GM18861 (cell line): Measurements from ENCODE around the gene SLC35D2.
A peak's percentile ranks its signal among the peaks of the same experiment; 100 is the strongest.

ENCODE experiments used
- ATAC-seq: cut with Tn5 transposase; IDR thresholded peaks from one replicate; pipeline ENCODE4 v1.9.1; 2021; ENCODE audit not compliant: unreplicated experiment

The SLC35D2 gene

DNA sequence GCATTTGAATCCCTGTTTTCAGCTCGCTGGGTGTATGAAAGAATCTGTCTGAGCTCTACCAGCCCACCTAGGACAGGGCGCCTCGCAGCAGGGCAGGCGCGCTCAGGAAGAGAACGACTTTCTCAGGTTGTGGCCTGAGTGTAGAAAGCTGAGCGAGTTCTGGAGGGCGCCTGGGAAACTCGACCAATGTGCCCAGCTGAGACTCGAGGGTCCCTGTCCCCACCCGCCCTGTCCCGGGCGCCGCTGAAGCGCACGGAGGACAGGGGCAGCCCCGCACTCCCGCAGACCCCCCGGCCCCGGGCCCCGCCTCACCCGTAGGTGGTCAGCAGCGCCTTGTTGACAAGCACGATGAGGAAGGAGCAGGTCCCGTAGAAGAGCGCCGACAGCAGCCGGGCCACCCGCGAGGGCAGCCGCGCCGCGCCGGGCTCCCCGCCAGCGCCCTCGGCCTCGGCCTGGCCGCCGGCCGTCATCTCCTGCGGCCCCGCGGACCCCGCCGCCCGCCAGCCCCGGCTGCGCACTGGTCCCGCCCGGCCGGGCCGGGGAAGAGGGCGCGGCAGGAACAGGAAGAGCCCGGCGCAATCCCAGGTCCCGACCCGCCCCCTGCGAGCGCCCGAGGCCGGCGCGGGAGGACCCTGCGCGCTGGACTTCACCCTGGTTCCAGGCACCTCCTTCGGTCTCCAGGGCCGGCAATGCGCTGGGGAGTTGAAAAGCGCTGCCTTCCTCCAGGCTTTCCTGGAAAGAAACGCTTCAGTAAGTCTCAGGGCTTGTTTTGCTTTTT is at the start of gene SLC35D2:
Gene SLC35D2 (minus strand): TSS at position 547 of the 778 bp plus-strand sequence. CDS start 77 bp downstream, at position 470.
- no peak for ATAC-seq

GRCh38 chr9:96430377-96430776 is 46.9 kb upstream of the SLC35D2 start:
- no peak for ATAC-seq

DNA sequence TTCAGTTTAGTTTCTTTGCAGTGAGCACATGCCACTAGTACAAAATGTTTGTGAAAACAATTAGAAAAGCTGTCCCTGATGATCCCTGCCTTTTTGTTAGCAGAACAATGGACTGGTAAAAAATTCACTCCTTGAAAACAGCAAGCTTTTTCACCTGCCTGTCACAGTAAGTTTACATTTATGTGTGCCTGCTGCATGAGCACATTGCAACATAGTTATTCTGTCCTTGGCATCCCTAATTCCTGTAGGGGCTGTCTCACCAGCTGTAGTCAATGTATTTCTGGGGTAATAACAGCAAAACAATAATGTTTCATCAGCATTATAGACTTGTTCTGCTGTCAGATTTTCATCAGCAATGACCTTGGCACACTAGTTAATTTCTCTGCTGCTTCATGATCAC is 46.2 kb upstream of the SLC35D2 start:
- no peak for ATAC-seq

- ATAC-seq, result no peak
These were observed 42.1 kb upstream of the SLC35D2 start for GRCh38 chr9:96425500-96426169.

DNA sequence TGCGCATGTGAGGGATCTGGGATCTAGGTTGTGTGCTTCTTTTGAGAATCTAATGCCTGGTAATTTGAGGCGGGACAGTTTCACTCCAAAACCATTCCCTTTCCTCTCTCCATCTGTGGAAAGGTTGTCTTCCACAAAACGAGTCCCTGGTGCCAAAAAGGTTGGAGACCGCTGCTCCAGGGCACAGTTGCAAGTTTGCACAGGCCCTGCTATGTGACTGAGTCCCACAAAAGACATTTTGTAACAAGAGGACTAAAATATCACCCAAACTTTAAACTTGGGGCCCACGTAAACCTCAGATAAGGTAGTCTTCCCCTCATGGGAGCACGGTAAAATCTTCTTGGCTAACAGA is 40.5 kb upstream of the SLC35D2 start:
- ATAC-seq, result no peak

GRCh38 chr9:96423322-96423984 is 39.9 kb upstream of the SLC35D2 start:
- ATAC-seq, result no peak

DNA sequence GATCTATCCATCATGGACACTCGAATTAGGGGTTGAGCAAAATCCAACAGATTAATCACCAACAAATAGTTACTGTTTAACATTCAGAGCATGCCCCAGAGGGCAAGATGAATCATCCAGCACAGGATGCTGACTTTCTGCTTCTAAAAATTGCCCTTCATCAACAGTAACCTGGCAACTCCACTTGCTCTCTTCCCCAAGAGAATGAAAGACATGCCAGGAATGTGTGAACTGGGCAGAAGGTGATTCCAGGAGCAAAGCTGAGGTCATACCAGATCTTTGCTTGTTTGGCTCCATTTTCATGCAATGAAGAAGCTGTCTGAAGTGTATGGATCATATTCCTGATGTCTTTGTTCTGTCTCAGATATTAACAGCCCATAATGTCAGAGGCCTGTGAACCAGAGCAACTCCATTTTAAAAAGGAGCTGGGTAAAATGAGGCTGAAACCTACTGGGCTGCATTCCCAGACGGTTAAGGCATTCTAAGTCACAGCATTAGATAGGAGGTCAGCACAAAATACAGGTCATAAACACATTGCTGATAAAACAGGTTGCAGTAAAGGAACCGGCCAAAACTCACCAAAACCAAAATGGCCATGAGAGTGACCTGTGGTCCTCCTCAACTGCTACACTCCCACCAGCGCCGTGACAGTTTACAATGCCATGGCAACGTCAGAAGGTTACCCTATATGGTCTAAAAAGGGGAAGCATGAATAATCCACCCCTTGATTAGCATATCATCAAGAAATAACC is 37.1 kb upstream of the SLC35D2 start:
- ATAC-seq, result peak; percentile 21

GRCh38 chr9:96419691-96419969 is 36.1 kb upstream of the SLC35D2 start:
- no peak for ATAC-seq

DNA sequence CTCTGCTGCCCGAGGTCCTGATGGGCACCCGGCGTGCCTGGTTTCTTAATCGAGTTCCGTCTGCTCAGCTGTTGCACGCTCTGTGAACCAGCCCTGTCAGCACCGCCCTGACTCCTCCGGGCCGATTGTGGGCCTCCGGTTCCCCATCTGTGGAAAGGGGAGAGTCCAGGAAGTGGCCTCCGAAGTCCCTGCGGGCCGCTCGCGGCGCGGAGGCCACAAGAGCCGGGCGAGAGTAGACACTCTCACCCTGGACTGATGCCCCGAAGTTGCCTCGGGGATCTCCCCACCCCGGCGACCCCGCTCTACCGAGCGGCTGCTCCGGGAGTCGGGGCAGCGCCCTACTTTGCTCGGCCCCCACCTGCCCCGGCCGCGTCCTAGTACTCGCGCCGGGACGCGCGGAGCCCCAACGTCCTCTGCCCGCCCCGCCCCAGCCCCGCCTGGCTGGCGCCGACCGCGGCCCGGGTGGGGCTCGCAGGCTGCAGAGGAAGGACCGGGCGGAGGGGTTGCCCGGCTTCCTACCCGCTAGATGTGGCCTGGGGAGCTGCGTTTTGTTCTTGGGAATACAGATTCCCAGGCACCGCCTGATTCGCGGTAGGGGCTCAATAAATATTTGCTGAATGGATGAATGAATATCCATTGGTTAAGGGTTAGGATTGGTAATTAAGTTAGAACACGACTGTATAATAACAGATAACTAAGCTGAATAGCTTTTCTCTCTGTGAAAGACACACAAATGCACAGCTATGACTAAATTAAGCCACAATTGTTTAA is 35.6 kb upstream of the SLC35D2 start:
- peak; percentile 25 for ATAC-seq

- peak; percentile 46 for ATAC-seq
These were observed 34.8 kb upstream of the SLC35D2 start, which contains the start of gene ZNF367 for GRCh38 chr9:96418083-96418919. Gene ZNF367, minus strand, starts transcription at chr9:96418370. Its CDS starts 338 bp downstream, at chr9:96418032.

- no peak for ATAC-seq
These were observed 34.2 kb upstream of the SLC35D2 start for GRCh38 chr9:96417661-96418082.

GRCh38 chr9:96417051-96417586 is 33.6 kb upstream of the SLC35D2 start:
- ATAC-seq, result no peak

GRCh38 chr9:96413302-96414221 is 30.1 kb upstream of the SLC35D2 start:
- ATAC-seq, result no peak

DNA sequence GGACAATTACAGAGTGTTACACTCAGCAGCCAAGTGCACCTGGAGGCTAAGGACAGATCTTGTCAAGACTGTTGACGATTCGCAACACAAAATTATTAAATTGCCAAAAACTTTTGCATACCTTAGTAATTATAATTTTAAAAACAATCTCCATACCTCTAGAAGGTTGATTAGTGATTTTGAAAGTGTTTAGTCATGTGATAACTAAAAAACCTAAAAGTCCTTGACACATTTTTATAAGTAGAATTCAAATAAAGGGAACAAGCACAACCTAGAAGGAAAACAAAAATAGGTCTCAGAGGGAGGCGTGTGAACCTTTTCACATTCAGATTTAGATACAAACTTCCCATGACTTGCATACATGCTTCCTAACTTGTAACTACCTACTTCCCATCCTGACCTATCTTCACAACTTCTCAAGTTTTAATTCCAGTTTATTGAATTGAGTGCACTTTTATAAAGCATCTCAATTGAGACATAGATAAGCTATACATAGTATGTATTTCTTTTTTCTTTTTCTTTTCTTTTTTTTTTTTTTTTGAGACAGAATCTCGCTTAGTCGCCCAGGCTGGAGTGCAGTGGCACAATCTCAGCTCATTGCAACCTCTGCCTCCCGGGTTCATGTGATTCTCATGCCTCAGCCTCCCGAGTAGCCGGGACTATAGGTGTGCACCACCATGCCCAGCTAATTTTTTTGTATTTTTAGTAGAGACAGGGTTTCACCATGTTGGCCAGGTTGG is 28.8 kb upstream of the SLC35D2 start:
- no peak for ATAC-seq

DNA sequence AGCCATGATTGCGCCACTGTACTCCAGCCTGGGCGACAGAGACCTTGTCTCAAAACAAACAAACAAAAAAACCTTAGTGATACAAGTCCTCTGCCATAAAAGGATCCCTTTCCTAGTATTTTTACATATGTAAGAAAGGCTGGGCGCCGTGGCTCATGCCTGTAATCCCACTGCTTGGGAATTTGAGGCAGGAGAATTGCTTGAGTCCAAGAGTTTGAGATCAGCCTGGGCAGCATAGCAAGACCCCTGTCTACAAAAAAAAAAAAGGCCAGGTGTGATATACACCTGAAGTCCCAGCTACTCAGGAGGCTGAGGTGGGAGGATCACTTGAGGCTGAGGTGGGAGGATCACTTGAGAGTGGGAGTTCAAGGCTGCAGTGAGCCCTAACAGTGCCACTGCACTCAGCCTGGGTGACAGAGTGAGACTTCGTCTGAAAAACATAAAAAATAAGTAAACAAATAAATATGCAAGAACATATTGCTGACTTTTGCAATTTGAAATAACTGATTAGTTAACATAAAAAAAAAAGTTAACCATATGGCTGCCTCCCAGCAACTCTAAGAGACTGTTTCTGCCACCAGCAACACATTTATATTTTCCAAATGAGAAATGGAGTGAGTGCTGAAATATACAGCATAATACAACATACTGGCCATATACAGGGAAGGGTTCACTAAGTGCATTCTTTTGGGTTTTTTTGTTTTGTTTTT is 27.8 kb upstream of the SLC35D2 start:
- no peak for ATAC-seq

- ATAC-seq, result no peak
These were observed 25.1 kb upstream of the SLC35D2 start for GRCh38 chr9:96408409-96409280.
